GM12878 (cell line): ENCODE measurements around the gene FOSB. TPM values are rescaled to one million over a fixed set of nuclear protein-coding genes. Genes with fewer than 3 reads are reported as not detected.

ENCODE experiments used
- ATF2 ChIP-seq: IDR thresholded peaks from 2 replicates; pipeline ENCODE4 v1.6.1; 2012; ENCODE audit warnings: low read length, inconsistent platforms
- CEBPB ChIP-seq, 2 experiments: fragments of 150-350 bp in 1 of 2; IDR thresholded peaks; 2 replicates each; pipeline ENCODE4 v1.6.1; 2012 to 2014; ENCODE audit warnings: low read depth in 2 of 2, low read length in 2 of 2, borderline replicate concordance in 1 of 2, inconsistent platforms in 1 of 2
- CHD4 ChIP-seq: fragments of 200-600 bp; sonication (generic); IDR thresholded peaks from 2 replicates; pipeline ENCODE4 v1.6.1; 2016; ENCODE audit warnings: mild to moderate bottlenecking
- ELK1 ChIP-seq: IDR thresholded peaks from 2 replicates; pipeline ENCODE4 v1.6.1; 2012; ENCODE audit warnings: low read depth, low read length, improper control_type of control experiment
- MAX ChIP-seq: IDR thresholded peaks from 2 replicates; pipeline ENCODE4 v1.6.1; 2012; ENCODE audit warnings: low read depth, low read length, improper control_type of control experiment
- MEF2B ChIP-seq: fragments of 450-650 bp; IDR thresholded peaks from 2 replicates; pipeline ENCODE4 v1.6.1; 2018; ENCODE audit warnings: mild to moderate bottlenecking, moderate library complexity; ENCODE audit not compliant: partially characterized antibody, poor library complexity, severe bottlenecking
- MTA2 ChIP-seq: fragments of 450-650 bp; IDR thresholded peaks from 2 replicates; pipeline ENCODE4 v1.6.1; 2016; ENCODE audit warnings: low read depth, mild to moderate bottlenecking, moderate library complexity
- NBN ChIP-seq: fragments of 450-650 bp; IDR thresholded peaks from 2 replicates; pipeline ENCODE4 v1.6.1; 2016
- PAX5 ChIP-seq: IDR thresholded peaks from 2 replicates; pipeline ENCODE4 v1.6.1; 2011; ENCODE audit warnings: low read depth, low read length, borderline replicate concordance
- POU2F2 ChIP-seq: IDR thresholded peaks from 3 replicates; pipeline ENCODE4 v1.6.1; 2011; ENCODE audit warnings: low read depth, mild to moderate bottlenecking, low read length, borderline replicate concordance
- RAD51 ChIP-seq: fragments of 450-650 bp; IDR thresholded peaks from 2 replicates; pipeline ENCODE4 v1.6.1; 2016; ENCODE audit warnings: moderate library complexity, mild to moderate bottlenecking, inconsistent platforms
- RB1 ChIP-seq: fragments of 450-650 bp; formaldehyde crosslinking; IDR thresholded peaks from 2 replicates; pipeline ENCODE4 v1.6.1; 2017; ENCODE audit warnings: mild to moderate bottlenecking, borderline replicate concordance
- SIN3A ChIP-seq: IDR thresholded peaks from 2 replicates; pipeline ENCODE4 v1.6.1; 2012; ENCODE audit warnings: low read depth, low read length, improper control_type of control experiment
- SMARCA5 ChIP-seq: fragments of 450-650 bp; IDR thresholded peaks from 2 replicates; pipeline ENCODE4 v1.6.1; 2017; ENCODE audit warnings: mild to moderate bottlenecking
- SP1 ChIP-seq: IDR thresholded peaks from one replicate; pipeline ENCODE4 v1.6.1; 2011; ENCODE audit warnings: low read depth, low read length
- TAF1 ChIP-seq: IDR thresholded peaks from 2 replicates; pipeline ENCODE4 v1.6.1; 2011; ENCODE audit warnings: mild to moderate bottlenecking, low read depth, low read length, borderline replicate concordance
- WRNIP1 ChIP-seq: IDR thresholded peaks from 2 replicates; pipeline ENCODE4 v1.6.1; 2011; ENCODE audit warnings: low read depth, low read length, improper control_type of control experiment, borderline replicate concordance
- polyA plus RNA-seq, 11 experiments: library from polyadenylated mRNA; depleted of rRNA in 4 of 11; unstranded in 6 of 11; stranded (reverse) in 5 of 11; fragments of >200 nt; fragmentation: Nextera tagmentation in 4 of 11; fragmentation: Illumina TruSeq in 1 of 11; extraction: Ambion mirVana in 4 of 11; extraction: Trizol in 1 of 11; gene quantifications; 1 replicate in 1 of 11; 2 replicates in 10 of 11; pipeline versions ENCODE4 v1.2.1 to v1.2.3, GENCODE V29; 2011 to 2016; ENCODE audit warnings: inconsistent platforms in 2 of 11, missing spikeins in 2 of 11, low read depth in 1 of 11
- total RNA-seq, 4 experiments: library from RNA; depleted of rRNA in 3 of 4; stranded (reverse); fragments of >200 nt in 3 of 4; fragmentation: Illumina TruSeq in 1 of 4; extraction: Trizol in 1 of 4; gene quantifications; 2 replicates each; pipeline versions ENCODE4 v1.2.1 to v1.2.3, GENCODE V29; 2013 to 2021
- TF ChIP-seq, protein P1 (sequence below): fragments of 450-650 bp; IDR thresholded peaks from 2 replicates; pipeline ENCODE4 v1.6.1; 2017; ENCODE audit warnings: mild to moderate bottlenecking, moderate library complexity
- TF ChIP-seq, protein P2 (sequence below): fragments of 450-650 bp; IDR thresholded peaks from 2 replicates; pipeline ENCODE4 v1.6.1; 2017; ENCODE audit warnings: antibody characterized with exemption, mild to moderate bottlenecking, moderate library complexity
- TF ChIP-seq, protein P3 (sequence below): fragments of 450-650 bp; IDR thresholded peaks from 2 replicates; pipeline ENCODE4 v1.6.1; 2016; ENCODE audit warnings: mild to moderate bottlenecking

Gene FOSB
- total and polyA plus RNA-seq, 10 of the 15 experiments (the other 5 are each of a cell fraction or from before 2014, with no cell fraction given): 0.06 to 0.56 (median 0.26) TPM

DNA sequence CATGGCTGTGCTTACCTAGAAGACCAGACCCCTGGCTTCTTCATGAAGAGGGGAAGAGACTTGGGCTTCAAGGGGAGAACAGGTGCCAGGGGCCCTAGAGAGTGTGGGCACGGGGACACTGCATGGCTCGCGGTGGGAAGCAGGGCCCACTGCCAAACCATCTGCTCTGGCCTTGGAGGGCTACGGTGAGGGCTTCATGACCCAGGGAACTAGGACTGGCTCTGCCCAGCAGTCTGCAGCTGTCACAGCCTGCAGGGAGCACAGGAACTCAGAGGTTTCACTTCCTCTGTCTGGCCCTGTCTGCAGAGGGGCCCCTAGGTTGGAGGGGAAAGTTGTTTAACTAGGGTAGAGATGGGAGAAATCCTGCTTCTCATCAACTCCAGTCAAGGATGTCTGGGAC, 48.4 kb upstream of the FOSB start (continued):
- TF ChIP-seq CEBPB (IDR thresholded peaks at IDR 0.05; ENCODE audit: borderline replicate concordance in 1 of 2, low read depth in 2 of 2, low read length in 2 of 2) (no peak), PAX5 (peak; percentile 75; the same call in 1 of the 2 replicates), RB1 (no peak), SIN3A (peak; percentile 67), ELK1 (no peak), TAF1 (no peak), MAX (0 out of 2 replicates have a peak, but pooled peaks have one; percentile 48), WRNIP1 (no peak), ATF2 (no peak; the same call in 1 of the 2 replicates), SP1 (peak; percentile 87), NBN (no peak; the same call in 1 of the 2 replicates), MEF2B (peak; percentile 47), SMARCA5 (no peak), RAD51 (no peak), POU2F2 (0 out of 3 replicates have a peak, but pooled peaks have one; percentile 58), MTA2 (peak; percentile 27; the same call in 1 of the 2 replicates), CHD4 (no peak)
- TF ChIP-seq, protein P1, sequence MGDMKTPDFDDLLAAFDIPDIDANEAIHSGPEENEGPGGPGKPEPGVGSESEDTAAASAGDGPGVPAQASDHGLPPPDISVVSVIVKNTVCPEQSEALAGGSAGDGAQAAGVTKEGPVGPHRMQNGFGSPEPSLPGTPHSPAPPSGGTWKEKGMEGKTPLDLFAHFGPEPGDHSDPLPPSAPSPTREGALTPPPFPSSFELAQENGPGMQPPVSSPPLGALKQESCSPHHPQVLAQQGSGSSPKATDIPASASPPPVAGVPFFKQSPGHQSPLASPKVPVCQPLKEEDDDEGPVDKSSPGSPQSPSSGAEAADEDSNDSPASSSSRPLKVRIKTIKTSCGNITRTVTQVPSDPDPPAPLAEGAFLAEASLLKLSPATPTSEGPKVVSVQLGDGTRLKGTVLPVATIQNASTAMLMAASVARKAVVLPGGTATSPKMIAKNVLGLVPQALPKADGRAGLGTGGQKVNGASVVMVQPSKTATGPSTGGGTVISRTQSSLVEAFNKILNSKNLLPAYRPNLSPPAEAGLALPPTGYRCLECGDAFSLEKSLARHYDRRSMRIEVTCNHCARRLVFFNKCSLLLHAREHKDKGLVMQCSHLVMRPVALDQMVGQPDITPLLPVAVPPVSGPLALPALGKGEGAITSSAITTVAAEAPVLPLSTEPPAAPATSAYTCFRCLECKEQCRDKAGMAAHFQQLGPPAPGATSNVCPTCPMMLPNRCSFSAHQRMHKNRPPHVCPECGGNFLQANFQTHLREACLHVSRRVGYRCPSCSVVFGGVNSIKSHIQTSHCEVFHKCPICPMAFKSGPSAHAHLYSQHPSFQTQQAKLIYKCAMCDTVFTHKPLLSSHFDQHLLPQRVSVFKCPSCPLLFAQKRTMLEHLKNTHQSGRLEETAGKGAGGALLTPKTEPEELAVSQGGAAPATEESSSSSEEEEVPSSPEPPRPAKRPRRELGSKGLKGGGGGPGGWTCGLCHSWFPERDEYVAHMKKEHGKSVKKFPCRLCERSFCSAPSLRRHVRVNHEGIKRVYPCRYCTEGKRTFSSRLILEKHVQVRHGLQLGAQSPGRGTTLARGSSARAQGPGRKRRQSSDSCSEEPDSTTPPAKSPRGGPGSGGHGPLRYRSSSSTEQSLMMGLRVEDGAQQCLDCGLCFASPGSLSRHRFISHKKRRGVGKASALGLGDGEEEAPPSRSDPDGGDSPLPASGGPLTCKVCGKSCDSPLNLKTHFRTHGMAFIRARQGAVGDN: peak; percentile 41; the same call in 1 of the 2 replicates
- TF ChIP-seq, protein P2, sequence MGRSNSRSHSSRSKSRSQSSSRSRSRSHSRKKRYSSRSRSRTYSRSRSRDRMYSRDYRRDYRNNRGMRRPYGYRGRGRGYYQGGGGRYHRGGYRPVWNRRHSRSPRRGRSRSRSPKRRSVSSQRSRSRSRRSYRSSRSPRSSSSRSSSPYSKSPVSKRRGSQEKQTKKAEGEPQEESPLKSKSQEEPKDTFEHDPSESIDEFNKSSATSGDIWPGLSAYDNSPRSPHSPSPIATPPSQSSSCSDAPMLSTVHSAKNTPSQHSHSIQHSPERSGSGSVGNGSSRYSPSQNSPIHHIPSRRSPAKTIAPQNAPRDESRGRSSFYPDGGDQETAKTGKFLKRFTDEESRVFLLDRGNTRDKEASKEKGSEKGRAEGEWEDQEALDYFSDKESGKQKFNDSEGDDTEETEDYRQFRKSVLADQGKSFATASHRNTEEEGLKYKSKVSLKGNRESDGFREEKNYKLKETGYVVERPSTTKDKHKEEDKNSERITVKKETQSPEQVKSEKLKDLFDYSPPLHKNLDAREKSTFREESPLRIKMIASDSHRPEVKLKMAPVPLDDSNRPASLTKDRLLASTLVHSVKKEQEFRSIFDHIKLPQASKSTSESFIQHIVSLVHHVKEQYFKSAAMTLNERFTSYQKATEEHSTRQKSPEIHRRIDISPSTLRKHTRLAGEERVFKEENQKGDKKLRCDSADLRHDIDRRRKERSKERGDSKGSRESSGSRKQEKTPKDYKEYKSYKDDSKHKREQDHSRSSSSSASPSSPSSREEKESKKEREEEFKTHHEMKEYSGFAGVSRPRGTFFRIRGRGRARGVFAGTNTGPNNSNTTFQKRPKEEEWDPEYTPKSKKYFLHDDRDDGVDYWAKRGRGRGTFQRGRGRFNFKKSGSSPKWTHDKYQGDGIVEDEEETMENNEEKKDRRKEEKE: no peak
- TF ChIP-seq, protein P3, sequence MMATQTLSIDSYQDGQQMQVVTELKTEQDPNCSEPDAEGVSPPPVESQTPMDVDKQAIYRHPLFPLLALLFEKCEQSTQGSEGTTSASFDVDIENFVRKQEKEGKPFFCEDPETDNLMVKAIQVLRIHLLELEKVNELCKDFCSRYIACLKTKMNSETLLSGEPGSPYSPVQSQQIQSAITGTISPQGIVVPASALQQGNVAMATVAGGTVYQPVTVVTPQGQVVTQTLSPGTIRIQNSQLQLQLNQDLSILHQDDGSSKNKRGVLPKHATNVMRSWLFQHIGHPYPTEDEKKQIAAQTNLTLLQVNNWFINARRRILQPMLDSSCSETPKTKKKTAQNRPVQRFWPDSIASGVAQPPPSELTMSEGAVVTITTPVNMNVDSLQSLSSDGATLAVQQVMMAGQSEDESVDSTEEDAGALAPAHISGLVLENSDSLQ: peak; percentile 57
